ENCODE results near the gene APOL4.

- no peak for TF ChIP-seq CTCF (IDR thresholded peaks at IDR 0.05)
- no peak for TF ChIP-seq ZFX (IDR thresholded peaks at IDR 0.05; ENCODE audit: borderline replicate concordance)
These were observed 37.0 kb upstream of the APOL4 start for GRCh38 chr22:36238373-36239149.

Measured in 22Rv1 (cell line).